GM18858 (cell line): ENCODE data around the gene ASCL5.

ENCODE experiments used
- ATAC-seq: cut with Tn5 transposase; IDR thresholded peaks from one replicate; pipeline ENCODE4 v1.9.1; 2021; ENCODE audit not compliant: unreplicated experiment

ASCL5 gene

DNA sequence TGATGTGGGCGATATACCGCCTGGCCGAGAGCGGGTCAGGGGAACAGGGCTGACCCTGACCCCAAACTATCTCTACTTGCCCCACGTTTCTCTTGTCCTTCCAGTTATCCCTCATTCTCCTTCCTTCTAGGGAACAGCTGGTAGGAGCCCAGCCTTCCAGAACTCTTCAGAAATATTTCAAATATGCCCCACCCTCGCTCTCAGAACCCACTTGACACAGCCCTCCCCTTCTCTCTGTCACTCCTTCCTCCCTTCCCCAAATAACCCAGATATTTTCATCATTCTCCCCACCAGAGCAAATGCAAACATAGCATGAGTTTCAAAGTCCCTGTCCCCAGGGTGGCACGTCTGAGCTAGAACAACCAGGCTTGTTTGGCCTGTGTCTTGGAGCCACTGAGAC, 15.8 kb downstream of the ASCL5 start:
- no peak for ATAC-seq

GRCh38 chr1:201110616-201111015, 16.4 kb downstream of the ASCL5 start:
- no peak for ATAC-seq

- ATAC-seq: no peak
Measured at GRCh38 chr1:201110138-201110537, 16.8 kb downstream of the ASCL5 start.

- ATAC-seq: no peak
Measured at GRCh38 chr1:201109651-201110050, 17.3 kb downstream of the ASCL5 start.

DNA sequence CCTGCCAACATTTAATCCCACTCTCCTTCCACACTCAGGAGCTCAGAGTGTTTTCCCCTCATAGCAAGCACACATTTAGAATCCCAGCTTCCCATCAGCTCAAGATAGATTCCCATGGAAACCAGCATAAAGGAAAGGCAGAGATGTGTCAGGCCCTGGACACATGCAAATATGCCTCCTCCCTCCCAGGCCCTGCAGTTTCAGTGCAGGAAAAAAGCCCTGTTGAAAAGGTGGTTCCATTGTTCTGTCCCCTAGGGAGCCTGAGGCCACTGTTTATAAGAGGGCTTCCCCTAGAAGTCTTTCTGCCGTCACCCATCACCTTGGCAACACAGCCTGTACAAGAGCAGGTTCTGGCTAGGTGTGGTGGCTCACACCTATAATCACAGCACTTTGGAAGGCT, 18.4 kb downstream of the ASCL5 start:
- no peak for ATAC-seq

GRCh38 chr1:201105688-201106087, 21.3 kb downstream of the ASCL5 start:
- no peak for ATAC-seq

GRCh38 chr1:201104141-201104540, 22.8 kb downstream of the ASCL5 start:
- no peak for ATAC-seq

DNA sequence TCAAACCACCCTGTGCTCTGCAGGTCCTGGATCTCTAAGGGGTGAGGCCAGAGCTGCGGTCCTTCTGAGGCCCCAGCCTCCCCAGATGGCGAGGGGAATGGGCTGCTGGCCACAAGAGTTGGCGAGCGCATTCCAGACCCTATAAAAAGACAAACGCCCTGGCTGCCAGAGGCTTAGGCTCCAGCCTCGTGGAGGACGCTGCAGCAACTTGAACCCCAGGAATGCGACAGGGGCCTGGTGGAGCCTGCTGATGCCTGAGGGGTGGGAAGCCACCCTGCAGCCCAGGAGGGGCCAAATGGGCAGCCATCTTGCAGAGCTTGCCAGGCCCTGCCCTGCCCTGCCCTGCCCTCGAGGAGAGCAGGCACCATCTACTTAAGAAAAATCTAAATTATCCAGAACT, 23.3 kb downstream of the ASCL5 start:
- no peak for ATAC-seq

- no peak for ATAC-seq
Measured at GRCh38 chr1:201100169-201100930, 26.6 kb downstream of the ASCL5 start.

DNA sequence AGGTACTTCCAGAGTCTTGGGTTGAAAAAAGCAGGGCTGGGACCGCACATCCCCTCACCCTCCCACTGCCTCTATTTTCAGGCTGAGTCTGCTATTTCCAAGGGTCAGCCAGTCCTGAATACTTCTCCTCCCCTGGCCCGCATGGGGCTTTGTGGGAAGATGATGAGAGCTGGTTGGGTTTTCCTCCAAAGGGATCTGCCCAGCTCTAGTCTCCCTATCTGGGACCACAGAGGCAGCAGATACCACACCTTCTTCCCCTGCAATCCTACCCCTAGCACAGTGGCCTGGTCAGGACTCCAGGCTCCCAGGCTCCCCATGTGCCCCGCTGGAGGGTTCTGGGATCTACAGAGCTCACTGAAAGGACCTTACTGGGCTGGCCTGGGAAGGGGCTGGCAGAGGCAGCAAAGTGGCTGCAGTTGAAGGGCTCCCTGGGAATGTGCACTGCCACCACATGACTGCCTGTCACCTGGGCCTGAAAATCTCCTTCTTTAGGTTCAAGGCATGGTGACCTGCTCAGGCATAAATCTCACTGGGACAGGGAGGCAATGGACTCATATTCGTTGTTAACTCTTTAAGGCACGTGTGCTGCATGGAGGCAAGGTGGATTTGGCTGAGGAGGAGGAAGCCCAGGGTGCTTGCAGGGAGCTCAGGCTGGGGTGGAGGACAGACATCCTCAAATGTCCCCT, 27.8 kb downstream of the ASCL5 start:
- no peak for ATAC-seq

- no peak for ATAC-seq
Measured at GRCh38 chr1:201096977-201097856, 29.8 kb downstream of the ASCL5 start.

- ATAC-seq: no peak
Measured at GRCh38 chr1:201096041-201096461, 30.9 kb downstream of the ASCL5 start.

DNA sequence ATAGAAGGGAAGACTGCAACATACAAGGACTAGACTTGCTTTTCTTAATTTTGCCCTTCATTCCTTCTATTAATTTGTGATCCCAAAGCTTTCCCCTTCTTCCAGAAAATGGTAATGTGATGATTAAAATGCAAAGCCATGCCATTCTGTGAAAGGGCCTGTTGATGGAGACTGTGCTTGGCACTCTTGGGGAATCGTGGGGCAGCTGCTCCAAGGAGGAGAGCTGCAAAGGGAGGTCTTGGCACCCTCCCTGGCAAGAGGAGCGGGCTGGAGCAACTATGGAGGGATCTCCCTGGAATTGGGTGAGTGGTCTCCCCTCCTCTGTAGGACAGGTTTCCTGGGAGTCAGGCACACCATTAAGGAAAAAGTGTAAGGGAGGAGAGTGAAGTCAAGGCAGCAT, 31.4 kb downstream of the ASCL5 start:
- ATAC-seq: no peak

DNA sequence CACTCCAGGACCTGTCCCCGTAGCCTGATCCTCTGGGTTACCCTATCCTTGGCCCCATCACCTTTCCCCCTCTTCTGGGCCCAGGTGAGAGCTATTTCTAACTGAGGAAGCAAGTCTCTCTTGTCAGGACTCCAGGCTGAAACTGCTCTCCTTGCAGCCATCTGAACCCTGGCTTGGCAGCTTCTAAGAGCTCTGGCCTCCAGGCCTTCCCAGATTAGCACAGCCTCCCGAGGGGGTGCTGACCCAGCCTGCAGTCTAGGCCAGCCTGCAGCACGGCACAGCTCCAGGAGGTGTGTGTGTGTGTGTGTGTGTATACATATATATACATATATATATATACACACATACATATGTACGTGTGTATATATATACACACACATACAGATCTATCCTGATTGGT, 32.2 kb downstream of the ASCL5 start:
- ATAC-seq: no peak

DNA sequence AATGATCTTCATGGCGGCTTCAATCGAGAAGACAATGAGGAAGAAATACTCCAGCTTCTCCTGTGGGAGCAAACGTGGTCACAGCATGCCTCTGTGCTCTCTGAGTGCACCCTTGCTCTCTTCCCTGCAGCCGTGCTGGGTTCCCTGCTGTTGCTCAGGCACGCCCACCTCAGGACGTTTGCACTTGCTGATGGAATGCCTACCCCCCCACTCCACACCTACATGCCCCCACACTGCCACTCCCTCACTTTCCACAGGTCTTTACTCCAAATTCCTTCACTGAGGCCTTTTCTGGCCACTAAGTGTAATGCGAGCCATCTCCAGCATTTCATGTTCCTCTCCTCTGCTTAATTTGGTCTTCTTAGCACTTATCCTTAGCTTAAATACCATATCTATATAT, 33.0 kb downstream of the ASCL5 start:
- ATAC-seq: no peak

- no peak for ATAC-seq
Measured at GRCh38 chr1:201093561-201093960, 33.4 kb downstream of the ASCL5 start.

DNA sequence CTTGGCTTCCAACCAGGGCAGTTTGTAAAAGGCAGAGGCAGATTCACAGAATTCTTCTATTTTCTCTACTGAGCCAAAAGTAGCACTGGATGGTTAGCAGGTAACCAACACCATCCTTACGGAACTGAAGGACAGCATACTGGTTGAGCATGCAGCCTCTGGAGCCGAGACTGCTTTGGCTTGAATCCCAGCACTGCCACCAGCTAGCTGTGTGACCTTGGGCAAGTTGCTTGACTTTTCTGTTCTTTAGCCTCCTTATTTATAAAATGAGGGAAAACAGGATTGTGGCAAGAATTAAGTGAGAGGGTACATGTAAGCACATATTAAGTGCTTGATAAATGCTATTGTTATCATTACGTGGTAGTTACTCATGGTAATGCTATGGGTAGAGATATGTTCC, 34.2 kb downstream of the ASCL5 start:
- no peak for ATAC-seq

- no peak for ATAC-seq
Measured at GRCh38 chr1:201091256-201091655, 35.7 kb downstream of the ASCL5 start.

- no peak for ATAC-seq
Measured at GRCh38 chr1:201090541-201090940, 36.4 kb downstream of the ASCL5 start.

DNA sequence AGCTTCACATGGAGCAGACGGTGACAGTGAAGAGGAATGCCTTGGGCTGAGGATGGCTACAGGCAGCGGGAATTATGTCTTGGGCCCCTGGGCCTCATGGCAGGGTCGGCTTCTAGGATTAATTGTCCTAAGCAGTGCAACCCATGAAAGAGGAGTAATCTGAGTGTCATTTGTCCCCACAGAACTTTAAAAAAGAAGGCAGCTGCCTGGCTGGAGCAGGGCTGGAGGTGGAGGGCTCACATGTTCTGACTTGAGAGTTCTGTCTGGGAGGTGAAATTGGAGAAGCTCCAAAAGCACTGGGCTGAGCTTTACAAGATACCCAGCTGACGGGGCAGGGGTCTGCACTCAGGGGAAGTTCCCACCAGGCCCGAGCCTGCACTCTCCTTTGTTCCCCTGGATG, 37.4 kb downstream of the ASCL5 start:
- no peak for ATAC-seq

- ATAC-seq: no peak
Measured at GRCh38 chr1:201088901-201089525, 38.0 kb downstream of the ASCL5 start.
